GM10266 (cell line): ENCODE results near the gene DNAJC19.
"Not testable (repeated sequence)": the region's sequence is repeated elsewhere in the genome, so short reads cannot be mapped to it uniquely, and the experiment has no call there.

ENCODE experiments used
- DNase-seq: peaks from one replicate; pipeline ENCODE4 v3.0.0; 2012; ENCODE audit errors: extremely low spot score
- TF ChIP-seq, protein P1 (sequence below): IDR thresholded peaks from 2 replicates; pipeline ENCODE4 v1.5.1; 2012; ENCODE audit warnings: mild to moderate bottlenecking, low read depth; ENCODE audit not compliant: control insufficient read depth, insufficient read depth; ENCODE audit errors: missing control alignments

DNAJC19 gene

DNA sequence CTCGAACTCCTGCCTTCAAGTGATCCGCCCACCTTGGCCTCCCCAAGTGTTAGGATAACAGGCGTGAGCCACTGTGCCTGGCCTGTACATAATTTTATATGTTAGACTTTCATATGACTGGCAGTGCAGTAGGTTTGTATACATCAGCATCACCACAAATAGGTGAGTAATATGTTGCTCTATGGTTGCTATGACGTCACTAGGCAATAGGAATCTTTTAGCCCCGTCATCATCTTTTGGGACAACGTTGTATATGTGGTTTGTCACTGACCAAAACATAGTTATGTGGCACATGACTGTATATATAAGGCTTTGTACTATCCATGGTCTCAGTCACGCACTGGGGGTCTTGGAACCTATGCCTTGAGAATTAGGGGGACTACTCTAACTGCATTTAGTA, 17.0 kb upstream of the DNAJC19 start:
- TF ChIP-seq, protein P1, sequence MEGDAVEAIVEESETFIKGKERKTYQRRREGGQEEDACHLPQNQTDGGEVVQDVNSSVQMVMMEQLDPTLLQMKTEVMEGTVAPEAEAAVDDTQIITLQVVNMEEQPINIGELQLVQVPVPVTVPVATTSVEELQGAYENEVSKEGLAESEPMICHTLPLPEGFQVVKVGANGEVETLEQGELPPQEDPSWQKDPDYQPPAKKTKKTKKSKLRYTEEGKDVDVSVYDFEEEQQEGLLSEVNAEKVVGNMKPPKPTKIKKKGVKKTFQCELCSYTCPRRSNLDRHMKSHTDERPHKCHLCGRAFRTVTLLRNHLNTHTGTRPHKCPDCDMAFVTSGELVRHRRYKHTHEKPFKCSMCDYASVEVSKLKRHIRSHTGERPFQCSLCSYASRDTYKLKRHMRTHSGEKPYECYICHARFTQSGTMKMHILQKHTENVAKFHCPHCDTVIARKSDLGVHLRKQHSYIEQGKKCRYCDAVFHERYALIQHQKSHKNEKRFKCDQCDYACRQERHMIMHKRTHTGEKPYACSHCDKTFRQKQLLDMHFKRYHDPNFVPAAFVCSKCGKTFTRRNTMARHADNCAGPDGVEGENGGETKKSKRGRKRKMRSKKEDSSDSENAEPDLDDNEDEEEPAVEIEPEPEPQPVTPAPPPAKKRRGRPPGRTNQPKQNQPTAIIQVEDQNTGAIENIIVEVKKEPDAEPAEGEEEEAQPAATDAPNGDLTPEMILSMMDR, result no peak
- DNase-seq, result no peak

DNA sequence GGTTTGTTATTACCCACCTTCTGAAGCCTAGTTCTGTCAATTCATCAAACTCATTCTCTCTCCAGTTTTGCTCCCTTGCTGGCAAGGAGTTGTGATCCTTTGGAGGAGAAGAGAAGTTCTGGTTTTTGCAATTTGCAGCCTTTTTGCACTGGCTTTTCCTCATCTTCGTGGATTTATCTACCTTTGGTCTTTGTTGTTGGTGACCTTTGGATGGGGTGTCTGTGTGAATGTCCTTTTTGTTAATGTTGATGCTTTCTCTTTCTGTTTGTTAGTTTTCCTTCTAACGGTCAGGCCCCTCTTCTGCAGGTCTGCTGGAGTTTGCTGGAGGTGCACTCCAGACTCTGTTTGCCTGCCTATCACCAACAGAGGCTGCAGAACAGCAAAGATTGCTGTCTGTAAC, 13.9 kb upstream of the DNAJC19 start:
- not testable (repeated sequence) for DNase-seq

DNA sequence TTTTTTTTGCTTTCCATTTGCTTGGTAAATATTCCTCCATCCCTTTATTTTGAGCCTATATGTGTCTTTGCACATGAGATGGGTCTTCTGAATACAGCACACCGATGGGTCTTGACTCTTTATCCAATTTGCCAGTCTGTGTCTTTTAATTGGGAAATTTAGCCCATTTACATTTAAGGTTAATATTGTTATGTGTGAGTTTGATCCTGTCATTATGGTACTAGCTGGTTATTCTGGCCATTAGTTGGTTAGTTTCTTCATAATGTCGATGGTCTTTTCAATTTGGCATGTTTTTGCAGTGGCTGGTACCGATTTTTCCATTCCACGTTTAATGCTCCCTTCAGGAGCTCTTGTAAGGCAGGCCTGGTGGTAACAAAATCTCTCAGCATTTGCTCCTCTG, 12.8 kb upstream of the DNAJC19 start:
- not testable (repeated sequence) for DNase-seq

DNA sequence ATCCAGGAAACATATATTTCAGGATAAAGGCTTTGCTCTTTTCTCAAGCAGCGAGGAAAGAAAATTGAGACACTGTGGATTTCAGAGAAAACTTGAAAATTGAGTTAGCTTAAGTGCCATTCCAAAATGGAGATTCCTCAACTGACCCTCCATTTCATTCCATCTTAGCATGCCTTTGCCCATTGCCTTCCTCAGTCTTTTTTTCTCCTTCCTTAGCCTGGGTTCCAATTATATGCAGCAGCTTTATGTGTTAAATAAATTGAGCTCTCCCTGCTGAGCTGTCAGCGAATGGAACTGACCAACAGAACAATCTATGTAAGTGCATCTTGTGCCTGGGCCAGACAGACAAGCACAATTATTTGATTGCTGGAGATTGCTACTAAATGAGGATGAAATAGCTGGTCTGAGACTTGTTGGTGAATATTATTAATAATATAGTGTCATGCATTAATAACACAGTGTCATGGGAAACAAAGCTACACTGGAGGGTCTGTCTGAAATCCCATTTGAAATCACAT, 6.9 kb upstream of the DNAJC19 start:
- TF ChIP-seq, protein P1, result no peak

DNA sequence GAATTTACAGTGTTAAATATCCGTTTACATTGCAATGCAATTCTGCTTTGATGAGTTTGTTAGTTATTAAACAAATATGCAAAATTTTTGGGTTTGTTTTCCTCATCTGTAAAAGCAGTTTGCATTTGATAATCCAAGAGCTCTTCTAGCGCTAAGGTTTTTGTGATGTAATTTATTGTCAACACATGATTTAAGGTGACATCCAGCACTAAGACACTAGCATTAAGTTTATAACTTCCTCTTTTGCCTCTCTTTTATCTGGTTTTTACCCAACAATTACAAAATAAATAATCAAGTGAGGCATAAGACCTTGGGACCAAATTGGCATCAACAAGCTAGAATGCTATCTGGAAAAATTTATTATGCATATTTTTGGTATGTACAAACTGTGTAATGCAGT, 969 bp upstream of the DNAJC19 start:
- no peak for DNase-seq
- TF ChIP-seq, protein P1, result no peak

More for the DNA sequence above, 6.9 kb upstream of the DNAJC19 start:
- DNase-seq, result no peak

DNA sequence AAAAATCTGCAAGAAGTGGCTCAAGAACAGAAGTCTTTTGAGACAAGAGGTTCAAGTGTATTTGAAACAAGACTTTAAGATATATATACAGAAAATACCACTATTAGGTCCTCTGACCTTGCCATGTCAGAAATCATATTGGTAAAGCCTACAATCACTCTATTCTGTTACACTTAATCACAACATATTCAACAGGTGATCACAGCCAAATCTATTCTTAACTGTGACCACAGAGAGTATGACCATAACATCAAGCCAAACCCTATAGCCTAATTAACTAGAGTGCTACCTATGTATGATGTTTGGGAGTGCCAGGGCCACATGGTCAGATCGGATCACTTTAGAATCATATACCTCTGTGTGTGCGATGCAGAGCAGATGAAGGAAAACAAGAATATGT, 2.2 kb downstream of the DNAJC19 start:
- TF ChIP-seq, protein P1, result no peak
- DNase-seq, result no peak

DNA sequence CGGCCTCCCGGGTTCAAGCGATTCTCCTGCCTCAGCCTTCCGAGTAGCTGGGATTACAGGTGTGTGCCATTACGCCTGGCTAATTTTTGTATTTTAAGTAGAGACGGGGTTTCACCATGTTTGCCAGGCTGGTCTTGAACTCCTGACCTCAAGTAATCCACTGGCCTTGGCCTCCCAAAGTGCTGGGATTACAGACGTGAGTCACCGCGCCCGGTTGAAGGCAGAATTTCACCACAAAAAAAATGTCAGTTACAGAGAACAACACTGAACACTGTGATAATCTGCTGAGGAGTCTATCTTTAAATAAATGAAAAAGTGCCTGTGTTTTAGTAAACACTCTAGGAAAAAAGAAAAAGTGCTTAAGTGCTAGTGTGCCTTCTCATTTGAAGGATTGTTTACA, 3.2 kb downstream of the DNAJC19 start:
- not testable (repeated sequence) for DNase-seq

DNA sequence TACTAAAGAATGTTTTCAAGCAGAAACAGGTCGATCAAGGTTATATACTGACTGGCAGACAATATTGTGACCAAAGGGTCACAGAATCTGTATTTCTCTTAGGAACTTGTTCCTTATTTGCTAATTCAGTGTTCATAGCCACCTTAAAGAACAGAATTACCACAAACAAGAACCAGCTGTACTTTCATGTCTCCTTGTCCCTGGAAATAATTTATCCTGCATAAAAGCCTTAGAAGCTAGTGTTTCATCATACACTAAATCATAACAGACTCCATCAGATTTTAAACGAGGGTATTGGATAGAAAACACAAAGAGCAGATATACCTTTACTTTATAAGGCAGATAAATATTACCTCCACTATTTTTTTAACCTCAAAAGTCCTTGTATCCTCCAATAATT, 6.4 kb downstream of the DNAJC19 start:
- TF ChIP-seq, protein P1, result no peak
- no peak for DNase-seq

DNA sequence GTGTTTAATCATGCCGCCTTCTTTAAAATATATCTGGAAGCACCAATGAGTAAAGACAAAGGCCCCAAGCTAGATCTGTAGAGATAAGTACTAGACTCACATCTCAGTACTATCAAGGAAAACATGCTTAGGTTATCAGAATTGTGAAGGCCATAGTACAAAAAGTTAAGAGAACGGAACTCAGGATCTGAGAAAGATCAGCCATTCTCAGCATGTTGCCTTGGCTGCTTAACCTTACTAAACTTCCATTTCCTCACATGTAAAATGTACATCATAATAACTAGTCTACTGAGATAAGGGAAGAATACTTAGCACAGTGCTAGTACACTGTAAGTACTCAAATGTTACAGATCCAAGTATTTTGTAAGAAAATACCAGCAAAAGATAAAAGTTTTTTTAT, 7.6 kb downstream of the DNAJC19 start:
- DNase-seq, result no peak
- TF ChIP-seq, protein P1, result no peak
